Right kidney (tissue), 1 donor: ENCODE data around the gene PLA2G5.
"Not testable (repeated sequence)": the region's sequence is repeated elsewhere in the genome, so short reads cannot be mapped to it uniquely, and the experiment has no call there.

ENCODE experiments used
- DNase-seq: peaks from one replicate; pipeline ENCODE4 v3.0.0-alpha.2; 2016

PLA2G5 gene

DNA sequence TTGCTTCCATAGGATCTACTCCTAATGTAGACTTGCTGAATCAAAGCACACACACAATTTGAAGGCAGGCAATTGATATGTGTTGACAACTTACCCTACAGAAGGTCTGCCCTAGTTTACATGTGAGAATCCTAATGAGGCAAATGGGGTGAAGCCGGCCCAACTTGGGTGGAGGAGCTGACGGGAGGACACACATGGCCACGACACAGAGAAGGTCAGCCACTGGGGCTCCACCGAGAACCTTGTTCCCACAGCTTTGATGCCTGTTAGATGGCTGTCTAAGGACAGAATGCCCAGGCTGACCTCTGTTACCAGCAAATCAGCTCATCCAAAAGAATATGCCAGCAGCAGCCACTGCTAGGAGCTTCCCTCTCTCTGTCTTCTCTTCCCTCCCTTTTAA is 50.8 kb downstream of the PLA2G5 start:
- no peak for DNase-seq

DNA sequence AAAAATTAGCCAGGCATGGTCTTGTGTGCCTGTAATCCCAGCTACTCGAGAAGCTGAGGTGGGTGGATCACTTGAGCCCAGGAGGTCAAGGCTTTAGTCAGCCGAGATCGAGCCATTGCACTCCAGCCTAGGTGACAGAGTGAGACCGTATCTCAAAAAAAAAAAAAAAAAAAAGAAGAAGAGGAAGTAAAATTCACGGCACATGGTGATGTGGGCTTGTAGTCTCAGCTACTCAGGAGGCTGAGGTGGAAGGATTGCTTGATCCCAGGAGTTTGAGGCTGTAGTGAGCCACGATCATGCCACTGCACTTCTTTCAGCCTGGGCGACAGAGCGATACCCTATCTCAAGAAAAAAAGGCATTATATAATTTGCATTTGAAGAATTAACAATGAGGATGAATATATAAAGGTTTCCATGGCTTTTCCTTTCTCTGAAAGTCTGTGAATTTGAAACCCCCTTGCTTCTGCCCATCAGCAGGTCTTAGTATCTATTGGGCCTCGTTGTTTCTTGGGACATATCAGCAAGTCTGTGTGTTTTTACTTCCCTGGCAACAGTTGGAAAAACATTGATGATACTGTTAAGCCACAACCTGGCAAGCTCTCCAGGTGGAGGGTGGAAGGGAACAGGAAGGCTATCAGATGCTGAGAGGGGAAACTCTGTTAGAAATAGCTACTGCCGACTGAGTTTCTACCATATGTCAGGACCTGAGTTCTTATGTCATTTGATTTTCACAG is 53.9 kb downstream of the PLA2G5 start:
- no peak for DNase-seq

DNA sequence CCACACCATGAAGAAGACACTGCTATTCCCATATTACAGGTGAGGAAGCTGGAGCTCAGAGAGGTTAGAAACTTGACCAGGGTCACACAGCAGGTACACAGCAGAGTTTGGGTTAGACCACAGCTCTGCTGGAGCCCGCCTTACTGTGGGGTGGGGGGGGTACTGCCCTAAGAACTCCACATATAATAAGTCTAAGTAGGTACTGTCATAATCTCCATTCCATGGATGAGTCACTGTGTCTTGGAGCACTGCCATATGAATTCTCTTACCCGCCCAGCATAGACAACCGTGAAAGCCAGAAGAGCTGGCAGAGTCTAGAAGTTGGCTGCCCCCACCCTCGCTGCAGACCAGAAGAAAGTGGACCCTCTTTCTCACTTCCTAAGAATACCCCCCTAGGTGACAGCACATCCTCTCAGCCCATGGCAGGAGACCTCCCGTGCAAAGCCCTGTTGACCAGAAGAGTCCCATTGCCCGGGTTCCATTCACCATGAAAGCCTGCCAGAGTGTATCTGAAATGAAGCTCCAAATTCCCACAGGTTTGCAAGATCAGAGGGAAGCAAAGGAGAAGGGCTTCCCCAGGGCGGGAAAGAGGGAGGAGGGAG is 54.6 kb downstream of the PLA2G5 start:
- DNase-seq: no peak

DNA sequence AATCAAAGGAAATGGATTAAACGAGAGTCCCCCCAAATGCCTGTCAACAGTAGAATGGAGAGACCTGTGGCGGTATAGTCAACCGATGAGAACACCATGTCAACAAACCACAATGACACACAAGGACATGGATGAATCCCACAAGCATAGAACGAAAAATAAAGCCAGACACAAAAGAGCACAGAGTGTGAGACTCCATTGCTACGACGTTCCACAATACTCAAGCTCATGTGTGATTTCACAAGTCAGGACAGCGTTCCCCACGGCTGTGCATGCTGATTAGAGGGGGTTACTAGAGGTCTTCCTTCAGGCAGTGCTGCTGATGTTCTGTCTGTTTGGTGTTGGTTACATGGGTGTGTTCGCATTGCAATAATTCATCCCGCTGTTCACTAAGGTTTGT is 55.1 kb downstream of the PLA2G5 start:
- DNase-seq: no peak

DNA sequence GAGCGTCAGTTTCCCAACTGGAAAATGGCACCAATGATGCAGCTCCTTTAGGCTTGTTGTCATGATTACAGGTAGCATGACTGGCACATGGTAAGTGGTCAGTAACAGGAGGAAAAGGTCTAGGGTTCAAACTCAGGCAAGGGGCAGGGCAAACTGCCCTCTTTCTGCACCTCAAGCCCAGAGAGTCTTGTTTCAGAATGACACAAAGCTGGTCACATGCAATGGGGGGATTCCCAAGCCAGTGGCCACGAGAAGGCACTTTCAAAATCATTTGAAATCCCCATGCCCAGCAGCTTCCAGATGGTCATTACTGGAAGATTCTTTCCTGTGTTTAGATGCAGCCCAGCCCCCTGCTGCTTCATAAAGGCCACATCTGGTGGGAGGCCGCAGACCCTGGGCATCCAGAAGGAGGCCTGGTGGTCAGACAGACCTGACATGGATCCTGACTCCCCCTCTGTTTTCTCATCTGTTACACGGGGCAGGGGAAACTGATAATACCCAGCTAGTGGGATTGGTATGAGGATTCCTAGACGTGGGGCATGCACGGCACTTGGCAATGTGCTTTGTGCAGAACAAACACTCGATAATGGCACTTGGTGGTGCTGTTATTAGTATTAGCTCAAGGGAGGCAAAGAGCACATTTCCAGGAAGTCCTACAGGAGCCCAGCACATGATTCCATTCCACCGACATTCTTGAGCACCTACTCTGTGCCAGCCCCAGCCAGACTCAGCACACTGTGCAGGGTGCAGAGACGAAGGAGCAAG is 56.2 kb downstream of the PLA2G5 start:
- no peak for DNase-seq

DNA sequence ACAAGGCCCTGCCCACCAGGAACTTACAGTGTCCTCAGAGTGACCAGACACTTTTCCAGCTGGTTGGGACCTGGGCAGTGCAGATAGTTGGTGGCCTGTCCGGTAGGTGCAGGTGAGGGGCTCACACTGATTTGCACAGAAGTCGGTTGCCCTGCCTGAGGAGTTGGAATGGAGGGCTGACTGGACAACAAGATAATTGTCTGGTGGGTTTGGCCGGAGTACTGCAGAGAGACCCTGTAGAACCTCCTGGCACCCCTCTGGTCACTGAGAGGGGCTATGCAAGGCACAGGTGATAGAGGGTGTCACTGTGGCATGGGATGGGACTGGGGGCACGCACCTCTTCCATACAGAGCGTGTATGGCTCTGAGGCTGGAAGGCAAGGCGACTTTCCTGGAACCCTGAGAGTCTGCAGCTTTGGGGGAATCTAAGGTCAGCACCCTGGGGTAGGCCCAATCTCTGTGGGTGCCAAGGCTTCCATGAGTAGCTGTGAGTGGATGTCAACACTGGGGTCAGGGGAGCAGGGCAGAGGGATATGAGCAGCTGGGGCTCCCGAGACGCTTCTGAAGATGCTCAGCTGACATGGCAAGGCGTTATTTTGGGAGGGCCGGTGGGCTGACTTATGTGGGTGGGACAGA is 56.9 kb downstream of the PLA2G5 start:
- no peak for DNase-seq

DNA sequence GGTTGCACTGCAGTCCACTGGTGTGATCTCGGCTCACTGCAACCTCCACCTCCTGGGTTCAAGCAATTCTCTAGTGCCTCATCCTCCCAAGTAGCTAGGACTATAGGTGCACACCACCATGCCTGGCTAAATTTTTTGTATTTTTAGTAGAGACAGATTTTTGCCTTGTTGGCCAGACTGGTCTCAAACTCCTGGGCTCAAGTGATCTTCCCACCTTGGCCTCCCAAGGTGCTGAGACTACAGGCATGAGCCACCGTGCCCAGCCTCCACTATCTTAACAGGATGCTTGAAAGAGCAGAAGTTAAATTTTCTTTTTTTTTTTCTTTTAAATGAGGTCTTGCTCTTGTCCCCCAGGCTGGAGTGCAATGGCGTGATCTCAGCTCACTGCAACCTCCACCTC is 60.5 kb downstream of the PLA2G5 start:
- not testable (repeated sequence) for DNase-seq

DNA sequence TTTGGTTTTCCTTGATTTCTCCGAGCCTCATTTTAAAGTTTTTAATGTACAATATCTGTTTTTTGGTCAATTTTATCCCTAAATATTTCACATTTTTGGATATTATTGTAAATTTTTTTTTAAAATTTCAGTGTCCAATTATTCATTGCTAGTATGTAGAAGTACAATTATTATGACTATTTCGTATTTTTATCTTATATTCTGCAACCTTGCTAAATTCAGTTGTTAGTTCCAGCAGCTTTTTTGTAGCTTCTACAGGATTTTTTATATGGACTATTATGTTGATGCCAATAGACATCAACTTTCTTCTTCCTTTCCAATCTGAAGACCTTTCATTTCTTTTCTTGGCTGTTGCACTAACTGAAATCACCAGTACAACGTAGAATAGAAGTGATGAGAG is 65.0 kb downstream of the PLA2G5 start:
- no peak for DNase-seq

DNA sequence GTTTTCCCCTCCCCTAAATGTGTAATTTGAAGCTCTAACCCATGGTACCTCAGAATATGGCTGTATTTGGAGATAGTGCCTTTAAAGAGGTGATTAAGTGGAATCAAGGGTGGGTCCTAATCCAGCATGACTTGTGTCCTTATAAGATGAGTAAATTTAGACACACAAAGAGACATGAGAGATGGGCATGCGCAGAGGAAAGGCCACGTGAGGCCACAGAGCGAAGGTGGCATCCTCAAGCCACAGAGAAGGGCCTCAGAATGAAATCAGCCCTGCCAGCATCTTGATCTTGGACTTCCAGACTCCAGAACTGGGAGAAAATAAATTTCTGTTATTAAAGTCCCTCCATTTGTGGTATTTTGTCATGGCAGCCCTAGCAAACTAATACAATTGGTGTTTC is 66.3 kb downstream of the PLA2G5 start:
- no peak for DNase-seq

DNA sequence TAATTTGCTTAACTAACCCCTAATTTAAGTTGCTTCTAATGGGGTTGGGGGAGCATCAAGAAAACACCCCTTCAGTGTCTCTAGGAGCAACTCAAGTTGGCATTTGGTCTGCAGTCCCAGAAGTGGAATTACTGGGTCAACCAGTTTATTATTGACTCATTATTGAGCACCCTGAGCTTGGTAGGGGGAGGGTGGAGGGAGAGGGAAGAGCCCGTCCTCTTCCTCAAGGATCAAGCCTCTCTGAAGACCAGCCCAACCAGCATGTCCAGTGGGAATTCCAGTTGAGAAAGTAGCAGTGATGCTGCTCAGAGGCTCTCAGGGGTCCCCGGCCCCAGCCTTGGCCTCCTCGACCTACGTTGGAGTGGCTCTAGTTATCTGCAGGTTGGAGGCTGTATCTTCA is 67.1 kb downstream of the PLA2G5 start:
- DNase-seq: no peak

DNA sequence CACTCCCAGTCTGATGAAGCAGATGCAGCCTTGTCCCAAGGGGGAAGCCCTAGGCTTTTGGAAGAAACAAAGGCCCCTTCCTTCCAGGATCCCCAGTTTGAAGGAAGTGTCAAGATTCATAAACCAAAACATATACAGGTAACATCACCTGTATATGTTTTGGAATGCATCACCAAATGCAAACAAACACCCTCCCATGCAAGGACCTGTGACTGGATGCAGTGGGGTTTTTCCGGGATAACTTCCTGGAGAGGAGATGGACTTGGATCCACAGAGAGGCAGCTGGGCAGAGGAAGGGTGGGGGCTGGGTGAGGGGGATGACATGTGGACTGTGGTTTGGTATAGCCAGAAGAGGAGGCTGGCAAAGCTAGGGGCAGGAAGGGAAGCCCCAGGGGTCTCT is 67.6 kb downstream of the PLA2G5 start:
- DNase-seq: no peak

DNA sequence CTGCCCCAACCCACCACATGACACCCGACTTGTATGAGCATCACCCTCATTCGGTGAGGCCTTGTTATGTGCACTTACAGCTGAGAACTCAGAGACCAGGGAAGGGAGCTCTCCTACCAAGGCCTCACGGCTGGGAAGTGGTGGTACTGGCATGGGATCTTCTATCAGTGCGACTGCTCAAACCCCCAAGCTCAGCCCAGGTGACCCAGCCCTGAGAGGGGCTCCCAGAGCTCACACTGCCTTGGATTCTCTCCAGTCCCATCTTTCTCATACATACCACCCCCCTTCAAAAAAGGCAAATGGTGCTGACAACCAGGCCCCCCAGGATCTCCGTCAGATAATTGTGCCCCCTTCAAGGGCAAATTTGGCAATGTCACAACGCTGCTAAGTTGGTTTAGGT is 68.4 kb downstream of the PLA2G5 start:
- no peak for DNase-seq

DNA sequence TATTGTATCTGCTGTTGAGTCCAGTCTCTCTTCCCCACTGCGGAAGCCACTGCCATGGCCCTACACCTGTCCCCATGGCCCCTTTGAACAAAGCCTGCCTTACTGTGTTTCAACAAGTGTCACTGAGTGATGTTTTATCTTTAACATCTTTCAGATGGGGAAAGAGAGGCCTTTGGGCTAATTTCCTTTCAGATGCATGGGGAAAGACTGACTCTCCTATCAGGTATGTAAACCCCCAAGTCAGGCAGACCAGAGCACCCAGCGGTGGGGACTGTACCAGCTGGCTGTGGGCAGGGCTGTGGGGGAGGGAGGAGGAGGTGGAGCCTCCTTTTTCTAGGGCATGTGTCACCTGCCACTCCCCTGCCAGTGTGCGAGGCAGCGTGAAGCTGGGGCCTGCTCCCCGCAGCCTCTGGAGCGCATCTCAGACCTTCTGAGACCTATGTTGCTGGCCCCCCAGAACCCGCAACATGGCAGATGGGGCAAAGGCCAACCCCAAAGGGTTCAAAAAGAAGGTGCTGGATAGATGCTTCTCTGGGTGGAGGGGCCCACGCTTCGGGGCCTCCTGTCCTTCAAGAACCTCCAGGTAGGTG is 69.1 kb downstream of the PLA2G5 start, which contains the start of gene PLA2G2F:
Gene PLA2G2F (plus strand): TSS at position 363 of the 590 bp plus-strand sequence. CDS start 105 bp downstream, at position 468.
- no peak for DNase-seq

DNA sequence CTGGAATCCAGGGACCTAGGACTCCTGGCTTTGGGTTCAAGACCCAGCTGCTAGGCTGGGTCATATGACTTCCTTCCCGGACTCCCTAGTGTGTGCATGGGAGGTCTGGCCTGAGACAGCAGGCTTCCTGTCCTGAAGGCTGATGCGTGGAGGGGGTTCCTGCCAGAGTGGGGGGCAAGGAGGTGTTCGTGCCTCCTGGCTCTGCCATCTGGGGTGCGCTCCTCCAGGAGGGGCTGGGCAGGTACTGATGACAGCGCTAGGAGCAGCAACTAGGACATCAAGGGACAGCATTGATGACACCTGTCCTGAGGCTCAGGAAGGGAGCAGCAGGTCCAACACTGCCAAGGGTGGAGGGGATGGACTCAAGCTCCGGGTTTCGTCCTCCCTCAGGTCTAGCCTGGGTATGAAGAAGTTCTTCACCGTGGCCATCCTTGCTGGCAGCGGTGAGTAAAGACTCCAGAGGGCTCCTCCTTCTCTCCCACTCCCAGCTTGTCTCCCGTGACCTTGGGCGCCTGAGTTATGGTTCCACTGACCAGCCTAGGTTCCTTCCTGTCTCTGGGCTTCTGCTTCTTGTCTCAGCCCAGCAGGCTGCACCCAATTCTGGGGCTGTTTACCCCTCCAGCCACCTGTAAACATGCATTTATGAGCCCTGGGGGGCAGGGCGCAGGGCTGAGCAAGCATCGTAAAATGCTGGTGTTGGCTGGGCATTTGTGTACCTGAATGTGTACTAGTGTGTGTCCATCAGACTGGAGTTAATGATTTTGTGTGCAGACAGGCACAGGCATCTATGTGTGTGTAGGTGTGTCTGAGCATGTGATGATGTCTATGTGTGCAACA is 70.0 kb downstream of the PLA2G5 start:
- DNase-seq: no peak

DNA sequence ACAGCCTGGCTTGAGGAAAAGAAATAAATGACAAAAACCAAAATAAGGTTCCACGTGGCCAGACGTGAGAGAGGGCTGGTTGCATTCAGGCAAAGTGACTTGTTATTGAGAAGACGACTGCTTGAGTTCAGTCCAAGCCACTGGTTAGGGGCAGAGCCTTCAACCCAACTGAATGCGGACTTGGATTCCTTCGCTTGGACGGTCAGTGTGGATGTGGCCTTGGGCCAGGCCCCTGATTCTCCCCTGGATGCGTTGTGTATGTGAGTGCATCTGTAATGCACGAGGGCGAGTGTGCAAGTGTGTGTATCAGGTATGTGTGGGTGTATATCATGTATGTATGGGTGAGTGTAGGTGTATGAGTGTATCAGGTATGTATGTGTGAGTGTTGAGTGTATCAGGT is 71.0 kb downstream of the PLA2G5 start:
- DNase-seq: no peak

DNA sequence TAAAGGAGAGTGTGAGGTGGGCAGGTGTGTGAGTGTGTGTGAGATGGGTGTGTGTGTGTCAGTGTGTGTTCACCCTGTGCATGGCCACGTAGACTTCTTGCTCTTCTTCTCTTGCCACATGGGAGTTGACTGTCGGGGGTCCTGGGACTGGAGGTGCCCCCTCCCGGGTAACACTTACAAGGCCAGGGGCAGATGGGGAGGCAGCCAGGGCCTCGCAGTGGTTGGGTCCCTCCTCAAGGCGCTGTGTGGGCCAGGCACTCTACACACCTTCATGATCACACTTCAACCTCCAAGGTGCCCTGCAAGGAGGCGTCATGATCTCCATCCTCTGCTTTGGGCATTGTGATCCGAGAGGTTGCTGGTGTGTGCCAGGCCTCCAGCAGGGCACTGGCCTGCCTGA is 71.5 kb downstream of the PLA2G5 start:
- DNase-seq: no peak
